ENCODE data around the gene KCNB1. TPM values are rescaled to one million over a fixed set of nuclear protein-coding genes. Genes with fewer than 3 reads are reported as not detected.

The KCNB1 gene
- total and polyA plus RNA-seq, 8 donors: 0.12 to 21.0 (median 2.3) TPM; not detected in 1

DNA sequence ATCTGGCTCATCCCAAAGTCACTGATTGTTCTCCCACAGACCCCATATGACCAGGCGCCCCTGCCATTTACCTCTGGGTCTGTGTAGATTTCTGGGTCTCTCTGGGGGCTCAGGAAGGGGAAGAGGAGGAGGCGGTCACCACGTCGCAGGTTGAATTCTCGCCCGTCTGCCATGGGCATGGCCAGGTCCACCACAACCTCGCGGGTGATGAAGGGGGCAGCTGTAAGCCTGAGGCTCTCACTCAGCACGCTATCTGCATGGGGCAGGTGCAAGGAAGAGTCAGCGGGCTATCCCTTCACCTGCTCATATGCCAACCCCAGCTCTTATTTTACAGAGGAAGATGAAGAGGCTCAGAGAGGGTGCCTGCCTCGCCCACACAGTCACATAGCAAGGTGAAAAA lies 30.5 kb upstream of the KCNB1 start:
- WGBS, 5 donors: 90 to 93% (median 91%) methylated on average over 10 to 11 of the region's 11 CpGs
- peaks cover 0 to 26% (median 11%) of the 10 kb centered on the region in 4 donors for H3K4me1 ChIP-seq
- peaks cover 0 to 26% (median 5%) of the 10 kb centered on the region in 4 donors for H3K36me3 ChIP-seq
- peak overlapping the region in 1 of 5 donors; percentile 8 for H3K27ac ChIP-seq
- TF ChIP-seq POLR2AphosphoS5 (IDR thresholded peaks at IDR 0.05): no peak
- no peak for TF ChIP-seq CTCF (IDR thresholded peaks at IDR 0.05)
- TF ChIP-seq POLR2A (IDR thresholded peaks at IDR 0.05): no peak
- no peak for TF ChIP-seq EP300 (IDR thresholded peaks at IDR 0.05)
- no peak overlapping the region for H3K4me3 ChIP-seq
- no peak for DNase-seq
- H3K27me3 ChIP-seq: peaks cover 0 to 9% (median 0%) of the 10 kb centered on the region in 3 donors
- no peaks in the 10 kb centered on the region for H3K9me3 ChIP-seq
- intact Hi-C loops (cut with DNase I; ENCODE audit: low total_unique reads): no loop called here

DNA sequence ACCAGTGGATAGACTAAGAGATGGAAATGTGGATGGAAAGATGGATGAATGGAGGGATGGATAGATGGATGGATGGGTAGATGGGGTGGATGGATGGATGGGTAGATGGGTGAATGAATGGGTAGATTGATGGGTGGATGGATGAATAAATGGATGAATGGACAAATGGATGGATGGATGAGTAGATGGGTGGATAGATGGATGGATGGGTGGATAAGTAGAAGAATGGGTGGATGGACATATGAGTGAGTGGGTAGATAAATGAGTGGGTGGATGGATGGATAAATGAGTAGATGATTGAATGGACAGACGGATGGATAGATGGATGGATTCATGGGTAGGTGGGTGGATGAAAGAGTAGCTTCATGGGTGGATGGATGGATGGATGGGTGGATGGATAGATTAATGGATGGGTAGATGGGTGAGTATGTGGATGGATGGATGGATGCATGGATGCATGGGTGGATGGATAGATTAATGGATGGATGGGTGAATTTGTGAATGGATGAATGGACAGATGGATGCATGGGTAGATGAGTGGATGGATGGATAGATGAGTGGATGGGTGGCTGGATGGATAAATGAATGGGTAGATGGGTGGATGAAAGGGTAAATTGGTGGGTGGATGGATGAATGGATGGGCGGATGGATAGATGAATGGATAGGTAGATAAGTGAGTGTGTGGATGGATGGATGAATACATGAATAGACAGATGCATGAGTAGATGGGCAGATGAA lies 29.5 kb upstream of the KCNB1 start:
- Histone ChIP-seq H3K4me3 (no peak overlapping the region), H3K27me3 (peaks cover 0 to 9% (median 0%) of the 10 kb centered on the region in 3 donors), H3K27ac (peak overlapping the region in 2 of 5 donors; percentile 62 to 79), H3K4me1 (peaks cover 0 to 30% (median 11%) of the 10 kb centered on the region in 4 donors), H3K36me3 (peaks cover 0 to 34% (median 6%) of the 10 kb centered on the region in 4 donors), H3K9me3 (no peaks in the 10 kb centered on the region)
- WGBS, 5 donors: 84 to 94% (median 92%) methylated on average over 2 of the region's 2 CpGs
- intact Hi-C loops (cut with DNase I; ENCODE audit: low total_unique reads): no loop called here
- TF ChIP-seq POLR2A (IDR thresholded peaks at IDR 0.05) (no peak), EP300 (IDR thresholded peaks at IDR 0.05) (no peak), POLR2AphosphoS5 (IDR thresholded peaks at IDR 0.05) (no peak), CTCF (IDR thresholded peaks at IDR 0.05) (no peak)
- DNase-seq: no peak

- Histone ChIP-seq H3K27ac (peak overlapping the region in 4 of 5 donors; percentile 50 to 79 (median 60)), H3K27me3 (peaks cover 0 to 17% (median 0%) of the 10 kb centered on the region in 3 donors), H3K4me3 (no peak overlapping the region), H3K4me1 (peaks cover 0 to 30% (median 9%) of the 10 kb centered on the region in 4 donors), H3K36me3 (peaks cover 0 to 41% (median 8%) of the 10 kb centered on the region in 4 donors), H3K9me3 (no peaks in the 10 kb centered on the region)
- WGBS, 5 donors: 48 to 64% (median 63%) methylated on average over 11 to 12 of the region's 12 CpGs
- DNase-seq: peak in 1 of 2 donors; percentile 58
- intact Hi-C loops (cut with DNase I; ENCODE audit: low total_unique reads): no loop called here
- TF ChIP-seq POLR2A (IDR thresholded peaks at IDR 0.05) (no peak), EP300 (IDR thresholded peaks at IDR 0.05) (no peak), POLR2AphosphoS5 (IDR thresholded peaks at IDR 0.05) (peak in 2 of 3 donors; percentile 13 to 27)
Observed at GRCh38 chr20:49510562-49511122, 28.2 kb upstream of the KCNB1 start.

DNA sequence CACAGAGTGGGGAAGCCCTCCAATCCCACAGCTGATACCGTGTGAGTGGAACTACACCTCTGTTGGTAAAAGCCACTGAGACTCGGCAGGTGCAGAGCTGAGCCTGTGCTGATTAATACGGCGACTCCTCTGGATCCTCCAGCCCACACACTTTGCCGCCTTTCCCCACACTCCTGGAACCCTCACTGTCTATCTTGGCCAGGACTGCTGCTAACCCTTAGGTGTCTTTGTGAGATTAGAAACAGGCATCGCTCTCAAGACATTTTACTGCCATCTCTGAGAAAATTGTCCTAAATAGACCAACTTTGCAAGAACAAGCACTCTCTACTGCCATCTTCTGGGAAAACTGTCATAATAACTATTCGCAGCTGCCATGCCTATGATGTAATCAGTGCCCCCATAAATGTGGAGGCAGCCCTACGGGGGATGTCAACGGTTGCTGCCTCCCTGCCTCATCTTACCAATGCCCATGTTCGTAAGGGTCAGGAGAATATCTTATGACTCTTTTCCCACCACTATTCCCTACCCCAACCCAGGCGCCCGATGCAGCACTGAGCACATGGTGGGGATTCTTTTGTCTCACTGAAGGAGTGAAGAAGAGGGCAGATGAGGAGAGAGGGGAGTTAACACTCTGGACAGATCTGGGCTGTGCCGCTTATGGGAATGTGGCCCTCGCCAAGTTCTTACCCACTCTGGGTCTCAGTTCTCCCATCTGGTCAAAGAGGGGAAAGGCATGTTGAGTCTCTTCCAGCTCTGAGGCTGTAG lies 26.1 kb upstream of the KCNB1 start:
- peak overlapping the region in 1 of 5 donors; percentile 59 for H3K27ac ChIP-seq
- peak in 1 of 2 donors; percentile 78 for DNase-seq
- H3K27me3 ChIP-seq: peaks cover 0 to 22% (median 0%) of the 10 kb centered on the region in 3 donors
- TF ChIP-seq POLR2A (IDR thresholded peaks at IDR 0.05) (no peak), POLR2AphosphoS5 (IDR thresholded peaks at IDR 0.05) (no peak), CTCF (IDR thresholded peaks at IDR 0.05) (peak in 5 of 7 experiments; percentile 19 to 41 (median 28))
- H3K36me3 ChIP-seq: peaks cover 0 to 28% (median 5%) of the 10 kb centered on the region in 4 donors
- no peak overlapping the region for H3K4me3 ChIP-seq
- H3K9me3 ChIP-seq: no peaks in the 10 kb centered on the region
- peaks cover 0 to 30% (median 9%) of the 10 kb centered on the region in 4 donors for H3K4me1 ChIP-seq
- 52 to 62% (median 59%) methylated on average over 14 of the region's 14 CpGs for WGBS, 5 donors
- intact Hi-C loops (cut with DNase I; ENCODE audit: low total_unique reads): no loop called here

All from stomach (tissue), 9 donors.